Right lobe of liver (tissue), 4 donors: ENCODE results near the gene INPP5B.

Experiments used
- POLR2A ChIP-seq: fragments of 450-650 bp; IDR thresholded peaks from one replicate; pipeline ENCODE4 v1.6.1; 2017; ENCODE audit warnings: antibody characterized with exemption, mild to moderate bottlenecking
- TF ChIP-seq, protein P1 (sequence below), 4 donors: fragments of 200-600 bp in 3 of 4; fragments of 450-650 bp in 1 of 4; IDR thresholded peaks; one replicate each; pipeline versions ENCODE4 v1.5.1 to v1.8.0; 2016 to 2022; ENCODE audit warnings: antibody characterized with exemption in 4 of 4, mild to moderate bottlenecking in 2 of 4
- donor health status: DM: no; HTN: no; CAD: no.
- donor health status: DM: no; HTN: no; CAD: no.
- donor health status: DM: no; HTN: yes; CAD: no.

DNA sequence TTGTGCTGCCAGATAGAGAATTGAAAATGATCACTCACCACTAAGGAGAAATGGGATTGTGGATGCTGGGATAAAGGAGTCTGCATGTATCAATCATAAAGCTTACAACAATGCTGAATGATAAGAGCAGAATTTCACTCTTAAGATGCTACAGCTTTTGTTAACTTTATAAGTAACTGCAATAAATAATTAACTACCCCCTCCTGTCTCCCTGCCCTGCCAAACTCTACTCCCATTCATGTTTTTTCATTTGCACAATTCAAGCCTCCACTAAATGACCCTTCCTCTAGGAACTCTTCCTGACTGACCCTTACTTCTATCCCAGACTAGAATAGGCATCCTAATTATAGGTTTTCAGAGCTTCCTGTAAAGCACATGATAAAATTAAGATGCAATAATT lies 102.3 kb downstream of the INPP5B start:
- TF ChIP-seq, protein P1, sequence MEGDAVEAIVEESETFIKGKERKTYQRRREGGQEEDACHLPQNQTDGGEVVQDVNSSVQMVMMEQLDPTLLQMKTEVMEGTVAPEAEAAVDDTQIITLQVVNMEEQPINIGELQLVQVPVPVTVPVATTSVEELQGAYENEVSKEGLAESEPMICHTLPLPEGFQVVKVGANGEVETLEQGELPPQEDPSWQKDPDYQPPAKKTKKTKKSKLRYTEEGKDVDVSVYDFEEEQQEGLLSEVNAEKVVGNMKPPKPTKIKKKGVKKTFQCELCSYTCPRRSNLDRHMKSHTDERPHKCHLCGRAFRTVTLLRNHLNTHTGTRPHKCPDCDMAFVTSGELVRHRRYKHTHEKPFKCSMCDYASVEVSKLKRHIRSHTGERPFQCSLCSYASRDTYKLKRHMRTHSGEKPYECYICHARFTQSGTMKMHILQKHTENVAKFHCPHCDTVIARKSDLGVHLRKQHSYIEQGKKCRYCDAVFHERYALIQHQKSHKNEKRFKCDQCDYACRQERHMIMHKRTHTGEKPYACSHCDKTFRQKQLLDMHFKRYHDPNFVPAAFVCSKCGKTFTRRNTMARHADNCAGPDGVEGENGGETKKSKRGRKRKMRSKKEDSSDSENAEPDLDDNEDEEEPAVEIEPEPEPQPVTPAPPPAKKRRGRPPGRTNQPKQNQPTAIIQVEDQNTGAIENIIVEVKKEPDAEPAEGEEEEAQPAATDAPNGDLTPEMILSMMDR (IDR thresholded peaks at IDR 0.05) = no peak
- no peak for TF ChIP-seq POLR2A
